ENCODE results near the gene TNPO1. TPM values are rescaled to one million over a fixed set of nuclear protein-coding genes. Genes with fewer than 3 reads are reported as not detected.

Gene TNPO1
- total and polyA plus RNA-seq, 4 donors: 5.7 to 95.8 (median 29.2) TPM

DNA sequence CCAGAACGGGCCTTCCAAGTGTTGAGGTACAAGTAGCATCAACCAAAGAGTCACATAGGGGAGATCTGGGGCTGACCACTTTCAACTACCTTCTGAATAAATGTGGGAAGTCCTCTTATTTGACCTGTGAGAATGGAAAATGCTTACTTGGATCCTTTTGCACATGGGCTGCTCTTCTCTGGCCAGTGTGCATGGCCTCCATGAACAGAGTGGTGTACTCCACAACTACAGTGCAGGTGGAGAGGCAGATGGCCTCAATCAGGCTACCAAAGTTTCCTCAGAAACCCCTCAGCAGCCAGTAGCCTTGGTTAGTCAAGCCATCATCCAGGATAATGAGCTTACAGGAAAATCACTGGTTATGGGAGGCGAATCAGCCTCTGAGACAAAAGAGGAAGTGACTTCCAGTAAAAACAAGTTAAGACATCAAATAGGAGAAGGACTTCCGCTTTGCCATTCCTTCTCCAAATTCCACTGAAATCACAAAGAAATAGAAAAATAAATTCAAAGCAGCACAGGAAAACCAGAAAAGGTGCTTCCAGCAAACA lies 121.1 kb downstream of the TNPO1 start:
- DNase-seq (ENCODE audit: low spot score): no peak

More for the DNA sequence above, 121.1 kb downstream of the TNPO1 start:
- H3K27me3 ChIP-seq (ENCODE audit: control insufficient read depth in 4 of 4, insufficient read depth in 4 of 4, low read length in 3 of 4): no peaks in the 10 kb centered on the region
- H3K9me3 ChIP-seq (ENCODE audit: control insufficient read depth in 4 of 4, low read length in 3 of 4): no peaks in the 10 kb centered on the region
- no peaks in the 10 kb centered on the region for H3K36me3 ChIP-seq (ENCODE audit: control insufficient read depth in 4 of 4, insufficient read depth in 3 of 4, low read depth in 1 of 4, low read length in 3 of 4)
- TF ChIP-seq, protein P1, sequence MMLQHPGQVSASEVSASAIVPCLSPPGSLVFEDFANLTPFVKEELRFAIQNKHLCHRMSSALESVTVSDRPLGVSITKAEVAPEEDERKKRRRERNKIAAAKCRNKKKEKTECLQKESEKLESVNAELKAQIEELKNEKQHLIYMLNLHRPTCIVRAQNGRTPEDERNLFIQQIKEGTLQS (IDR thresholded peaks at IDR 0.05): no peak
- TF ChIP-seq FOXA2 (IDR thresholded peaks at IDR 0.05) (no peak), JUND (IDR thresholded peaks at IDR 0.05) (no peak), NR2F2 (IDR thresholded peaks at IDR 0.05) (no peak), EGR1 (IDR thresholded peaks at IDR 0.05; ENCODE audit: low read depth in 2 of 2) (no peak), HNF4A (conservative IDR thresholded peaks at IDR 0.05) (no peak), MAX (IDR thresholded peaks at IDR 0.05) (no peak), RAD21 (IDR thresholded peaks at IDR 0.05) (no peak), HNF4G (IDR thresholded peaks at IDR 0.05) (no peak), YY1 (IDR thresholded peaks at IDR 0.05) (no peak), GABPA (IDR thresholded peaks at IDR 0.05 in 1 of 2, conservative IDR thresholded peaks at IDR 0.05 in 1 of 2) (no peak), ZBTB33 (IDR thresholded peaks at IDR 0.05) (no peak), RXRA (IDR thresholded peaks at IDR 0.05) (no peak), SP1 (IDR thresholded peaks at IDR 0.05) (no peak), FOXA1 (IDR thresholded peaks at IDR 0.05) (no peak)
- TF ChIP-seq, protein P2, sequence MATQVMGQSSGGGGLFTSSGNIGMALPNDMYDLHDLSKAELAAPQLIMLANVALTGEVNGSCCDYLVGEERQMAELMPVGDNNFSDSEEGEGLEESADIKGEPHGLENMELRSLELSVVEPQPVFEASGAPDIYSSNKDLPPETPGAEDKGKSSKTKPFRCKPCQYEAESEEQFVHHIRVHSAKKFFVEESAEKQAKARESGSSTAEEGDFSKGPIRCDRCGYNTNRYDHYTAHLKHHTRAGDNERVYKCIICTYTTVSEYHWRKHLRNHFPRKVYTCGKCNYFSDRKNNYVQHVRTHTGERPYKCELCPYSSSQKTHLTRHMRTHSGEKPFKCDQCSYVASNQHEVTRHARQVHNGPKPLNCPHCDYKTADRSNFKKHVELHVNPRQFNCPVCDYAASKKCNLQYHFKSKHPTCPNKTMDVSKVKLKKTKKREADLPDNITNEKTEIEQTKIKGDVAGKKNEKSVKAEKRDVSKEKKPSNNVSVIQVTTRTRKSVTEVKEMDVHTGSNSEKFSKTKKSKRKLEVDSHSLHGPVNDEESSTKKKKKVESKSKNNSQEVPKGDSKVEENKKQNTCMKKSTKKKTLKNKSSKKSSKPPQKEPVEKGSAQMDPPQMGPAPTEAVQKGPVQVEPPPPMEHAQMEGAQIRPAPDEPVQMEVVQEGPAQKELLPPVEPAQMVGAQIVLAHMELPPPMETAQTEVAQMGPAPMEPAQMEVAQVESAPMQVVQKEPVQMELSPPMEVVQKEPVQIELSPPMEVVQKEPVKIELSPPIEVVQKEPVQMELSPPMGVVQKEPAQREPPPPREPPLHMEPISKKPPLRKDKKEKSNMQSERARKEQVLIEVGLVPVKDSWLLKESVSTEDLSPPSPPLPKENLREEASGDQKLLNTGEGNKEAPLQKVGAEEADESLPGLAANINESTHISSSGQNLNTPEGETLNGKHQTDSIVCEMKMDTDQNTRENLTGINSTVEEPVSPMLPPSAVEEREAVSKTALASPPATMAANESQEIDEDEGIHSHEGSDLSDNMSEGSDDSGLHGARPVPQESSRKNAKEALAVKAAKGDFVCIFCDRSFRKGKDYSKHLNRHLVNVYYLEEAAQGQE (IDR thresholded peaks at IDR 0.05): no peak
- TF ChIP-seq, protein P3, sequence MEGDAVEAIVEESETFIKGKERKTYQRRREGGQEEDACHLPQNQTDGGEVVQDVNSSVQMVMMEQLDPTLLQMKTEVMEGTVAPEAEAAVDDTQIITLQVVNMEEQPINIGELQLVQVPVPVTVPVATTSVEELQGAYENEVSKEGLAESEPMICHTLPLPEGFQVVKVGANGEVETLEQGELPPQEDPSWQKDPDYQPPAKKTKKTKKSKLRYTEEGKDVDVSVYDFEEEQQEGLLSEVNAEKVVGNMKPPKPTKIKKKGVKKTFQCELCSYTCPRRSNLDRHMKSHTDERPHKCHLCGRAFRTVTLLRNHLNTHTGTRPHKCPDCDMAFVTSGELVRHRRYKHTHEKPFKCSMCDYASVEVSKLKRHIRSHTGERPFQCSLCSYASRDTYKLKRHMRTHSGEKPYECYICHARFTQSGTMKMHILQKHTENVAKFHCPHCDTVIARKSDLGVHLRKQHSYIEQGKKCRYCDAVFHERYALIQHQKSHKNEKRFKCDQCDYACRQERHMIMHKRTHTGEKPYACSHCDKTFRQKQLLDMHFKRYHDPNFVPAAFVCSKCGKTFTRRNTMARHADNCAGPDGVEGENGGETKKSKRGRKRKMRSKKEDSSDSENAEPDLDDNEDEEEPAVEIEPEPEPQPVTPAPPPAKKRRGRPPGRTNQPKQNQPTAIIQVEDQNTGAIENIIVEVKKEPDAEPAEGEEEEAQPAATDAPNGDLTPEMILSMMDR (IDR thresholded peaks at IDR 0.05; ENCODE audit: low read depth, low read length, missing input control): no peak
- 83% methylated on average over 3 of the region's 3 CpGs for WGBS
- H3K27ac ChIP-seq (ENCODE audit: low read depth in 1 of 2, low read length in 2 of 2): no peak overlapping the region
- peaks cover 0 to 6% (median 2%) of the 10 kb centered on the region in 4 donors for H3K4me1 ChIP-seq (ENCODE audit: control insufficient read depth in 4 of 4, insufficient read depth in 4 of 4, low read length in 3 of 4)
- H3K4me3 ChIP-seq (ENCODE audit: low read depth in 1 of 3, low read length in 3 of 3): no peak overlapping the region
- no peak overlapping the region for H3K9ac ChIP-seq (ENCODE audit: low read depth in 1 of 2, low read length in 2 of 2)
